Esophagus (tissue), 2 donors: Measurements from ENCODE around the gene PDHA1. TPM values are rescaled to one million over a fixed set of nuclear protein-coding genes. Genes with fewer than 3 reads are reported as not detected.

ENCODE experiments used
- H3K27ac ChIP-seq, 2 donors: one replicate each; pipeline ENCODE4 v1.5.1; 2013; ENCODE audit warnings: low read depth in 2 of 2, mild to moderate bottlenecking in 2 of 2, inconsistent platforms in 1 of 2, low read length in 1 of 2, moderate library complexity in 1 of 2
- H3K27me3 ChIP-seq, 2 donors: one replicate each; pipeline ENCODE4 v1.6.1; 2013; ENCODE audit warnings: low read length in 2 of 2, control low read depth in 1 of 2, mild to moderate bottlenecking in 1 of 2; ENCODE audit not compliant: insufficient read depth in 2 of 2, control insufficient read depth in 1 of 2
- H3K36me3 ChIP-seq, 2 donors: one replicate each; pipeline ENCODE4 v1.6.1; 2013; ENCODE audit warnings: low read length in 1 of 2; ENCODE audit not compliant: control insufficient read depth in 2 of 2, insufficient read depth in 2 of 2
- H3K4me1 ChIP-seq, 2 donors: one replicate each; pipeline ENCODE4 v1.6.1; 2013; ENCODE audit warnings: low read length in 1 of 2; ENCODE audit not compliant: control insufficient read depth in 2 of 2, insufficient read depth in 2 of 2
- H3K4me3 ChIP-seq, 2 donors: one replicate each; pipeline ENCODE4 v1.5.1; 2013; ENCODE audit warnings: low read length in 2 of 2, mild to moderate bottlenecking in 2 of 2, low read depth in 1 of 2, moderate library complexity in 1 of 2
- H3K9me3 ChIP-seq, 2 donors: one replicate each; pipeline ENCODE4 v1.6.1; 2013; ENCODE audit warnings: mild to moderate bottlenecking in 2 of 2, low read depth in 1 of 2, low read length in 1 of 2, moderate library complexity in 1 of 2; ENCODE audit not compliant: control insufficient read depth in 2 of 2, insufficient read depth in 1 of 2
- WGBS, 2 donors: extraction: QIAGEN DNeasy Blood & Tissue Kit; methylation state at CpG; one replicate each; pipeline ENCODE4 v1.1.7; 2013; 5-methylcytosine and 5-hydroxymethylcytosine counted together
- polyA plus RNA-seq, 2 donors: library from polyadenylated mRNA; stranded (reverse); fragments of 200-250 nt; gene quantifications; one replicate each; pipeline ENCODE4 v1.2.3, GENCODE V29; 2013
- donor health status: healthy with polysubstance abuse.
- donor health status: Bipolar disorder and iron deficiency.

PDHA1 gene
- polyA plus RNA-seq, 2 donors: 131 to 174 TPM

DNA sequence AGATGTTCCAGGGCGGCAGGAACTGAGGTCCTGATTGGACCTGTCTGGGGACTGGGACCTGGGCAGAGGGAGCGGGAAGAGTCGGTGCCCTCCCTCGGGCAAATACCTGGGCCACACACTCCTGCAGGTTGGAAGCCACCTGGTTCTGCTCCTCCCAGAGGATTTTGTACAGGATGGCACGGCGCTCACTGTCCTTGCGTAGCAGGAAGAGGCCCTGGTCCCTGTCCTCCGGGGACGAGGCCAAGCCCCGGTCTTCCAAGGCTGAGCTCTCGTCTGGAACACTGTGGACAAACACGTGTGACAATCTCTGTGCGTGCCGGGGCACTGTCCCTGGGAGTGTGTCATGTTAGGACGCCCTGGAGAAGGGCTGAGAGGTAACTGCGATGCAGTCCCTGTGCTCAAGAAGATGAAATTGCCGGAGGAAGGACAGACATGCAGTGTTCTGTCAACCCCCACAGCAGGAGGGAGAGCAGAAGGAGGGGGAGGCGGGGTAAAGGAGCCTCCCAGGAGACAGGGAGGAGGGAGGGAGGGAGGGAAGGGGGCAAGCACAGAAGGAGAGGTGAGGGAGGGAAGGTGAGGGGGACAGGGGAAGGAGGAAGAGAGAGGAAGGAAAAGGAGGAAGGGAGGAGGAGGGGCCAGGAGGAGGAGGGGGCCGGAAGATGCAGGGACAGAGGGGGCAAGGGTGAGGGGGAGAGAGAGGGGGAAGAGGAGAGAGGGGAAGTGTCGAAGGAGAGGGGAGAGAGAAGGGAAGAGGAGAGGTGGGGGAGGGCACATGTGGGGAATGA lies 29.0 kb downstream of the PDHA1 start:
- H3K36me3 ChIP-seq: no peaks in the 10 kb centered on the region
- no peak overlapping the region for H3K27ac ChIP-seq
- no peaks in the 10 kb centered on the region for H3K4me1 ChIP-seq
- H3K27me3 ChIP-seq: no peaks in the 10 kb centered on the region
- H3K9me3 ChIP-seq: no peaks in the 10 kb centered on the region
- WGBS, 2 donors: 2 to 23% methylated on average over 20 of the region's 20 CpGs
- H3K4me3 ChIP-seq: peak overlapping the region; percentile 1 to 34

GRCh38 chrX:19373351-19373891 lies 29.7 kb downstream of the PDHA1 start:
- no peak overlapping the region for H3K27ac ChIP-seq
- no peaks in the 10 kb centered on the region for H3K9me3 ChIP-seq
- H3K36me3 ChIP-seq: no peaks in the 10 kb centered on the region
- H3K27me3 ChIP-seq: no peaks in the 10 kb centered on the region
- 25 to 49% methylated on average over 22 to 23 of the region's 23 CpGs for WGBS, 2 donors
- H3K4me1 ChIP-seq: no peaks in the 10 kb centered on the region
- no peak overlapping the region for H3K4me3 ChIP-seq

- Histone ChIP-seq H3K9me3 (no peaks in the 10 kb centered on the region), H3K27me3 (no peaks in the 10 kb centered on the region), H3K36me3 (no peaks in the 10 kb centered on the region), H3K27ac (no peak overlapping the region), H3K4me3 (no peak overlapping the region), H3K4me1 (no peaks in the 10 kb centered on the region)
- 82 to 83% methylated on average over 8 of the region's 8 CpGs for WGBS, 2 donors
Observed at GRCh38 chrX:19375546-19375945, 31.8 kb downstream of the PDHA1 start.

- WGBS, 2 donors: 94 to 95% methylated on average over 12 of the region's 12 CpGs
- no peaks in the 10 kb centered on the region for H3K4me1 ChIP-seq
- no peaks in the 10 kb centered on the region for H3K9me3 ChIP-seq
- no peak overlapping the region for H3K4me3 ChIP-seq
- no peak overlapping the region for H3K27ac ChIP-seq
- no peaks in the 10 kb centered on the region for H3K27me3 ChIP-seq
- no peaks in the 10 kb centered on the region for H3K36me3 ChIP-seq
Observed at GRCh38 chrX:19377799-19378198, 34.1 kb downstream of the PDHA1 start.

- peaks cover 0 to 5% of the 10 kb centered on the region in 2 donors for H3K9me3 ChIP-seq
- H3K4me3 ChIP-seq: no peak overlapping the region
- no peaks in the 10 kb centered on the region for H3K36me3 ChIP-seq
- WGBS, 2 donors: 90 to 92% methylated on average over 9 of the region's 9 CpGs
- no peak overlapping the region for H3K27ac ChIP-seq
- no peaks in the 10 kb centered on the region for H3K4me1 ChIP-seq
- H3K27me3 ChIP-seq: no peaks in the 10 kb centered on the region
Observed at GRCh38 chrX:19381326-19381725, 37.6 kb downstream of the PDHA1 start.

GRCh38 chrX:19382555-19383145 lies 38.9 kb downstream of the PDHA1 start:
- Histone ChIP-seq H3K36me3 (no peaks in the 10 kb centered on the region), H3K27ac (no peak overlapping the region), H3K4me3 (no peak overlapping the region), H3K27me3 (no peaks in the 10 kb centered on the region), H3K4me1 (no peaks in the 10 kb centered on the region), H3K9me3 (peaks cover 0 to 7% of the 10 kb centered on the region in 2 donors)
- WGBS, 2 donors: 32 to 36% methylated on average over 16 of the region's 16 CpGs

- Histone ChIP-seq H3K36me3 (no peaks in the 10 kb centered on the region), H3K27me3 (no peaks in the 10 kb centered on the region), H3K27ac (no peak overlapping the region), H3K4me3 (no peak overlapping the region), H3K9me3 (peaks cover 0 to 7% of the 10 kb centered on the region in 2 donors), H3K4me1 (no peaks in the 10 kb centered on the region)
- WGBS, 2 donors: 70 to 88% methylated on average over 4 of the region's 4 CpGs
Observed at GRCh38 chrX:19386679-19387078, 43.0 kb downstream of the PDHA1 start.

DNA sequence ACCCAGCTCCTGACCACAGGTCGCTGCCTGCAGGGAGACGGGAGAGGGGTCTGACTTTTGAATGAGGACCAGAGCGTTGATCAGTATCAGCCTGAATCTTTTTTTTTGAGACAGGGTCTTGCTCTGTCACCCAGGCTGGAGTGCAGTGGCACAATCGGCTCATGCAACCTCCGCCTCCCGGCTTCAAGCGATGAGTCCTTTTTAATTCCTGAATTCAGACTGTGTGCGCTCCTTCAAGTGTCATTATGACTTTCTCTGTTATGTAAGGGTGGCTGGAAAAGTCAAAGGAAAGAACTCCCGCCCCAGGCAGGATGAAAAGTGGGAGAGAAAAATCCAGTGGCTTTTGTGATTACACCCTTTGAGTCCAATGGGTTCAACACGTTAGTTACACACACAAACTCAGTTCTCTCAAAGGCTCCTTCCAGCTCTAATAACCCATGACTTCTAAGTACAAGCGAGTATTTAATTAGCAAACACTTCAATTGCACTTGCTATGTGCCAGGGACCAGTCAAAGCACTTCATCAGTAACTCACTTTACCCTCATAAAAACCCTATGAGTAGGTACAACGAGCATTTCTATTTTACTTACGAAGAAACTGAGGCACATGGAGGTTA lies 44.4 kb downstream of the PDHA1 start:
- 80 to 84% methylated on average over 13 of the region's 13 CpGs for WGBS, 2 donors
- Histone ChIP-seq H3K27ac (no peak overlapping the region), H3K4me1 (no peaks in the 10 kb centered on the region), H3K27me3 (no peaks in the 10 kb centered on the region), H3K36me3 (no peaks in the 10 kb centered on the region), H3K4me3 (no peak overlapping the region), H3K9me3 (peaks cover 0 to 7% of the 10 kb centered on the region in 2 donors)

- 47 to 68% methylated on average over 8 of the region's 8 CpGs for WGBS, 2 donors
- H3K9me3 ChIP-seq: peaks cover 0 to 7% of the 10 kb centered on the region in 2 donors
- no peaks in the 10 kb centered on the region for H3K4me1 ChIP-seq
- no peak overlapping the region for H3K4me3 ChIP-seq
- H3K36me3 ChIP-seq: no peaks in the 10 kb centered on the region
- no peak overlapping the region for H3K27ac ChIP-seq
- H3K27me3 ChIP-seq: no peaks in the 10 kb centered on the region
Observed at GRCh38 chrX:19388741-19389140, 45.0 kb downstream of the PDHA1 start.
